ENCODE data around the gene BTBD18.
A peak's percentile ranks its signal among the peaks of the same experiment; 100 is the strongest.

BTBD18 gene

DNA sequence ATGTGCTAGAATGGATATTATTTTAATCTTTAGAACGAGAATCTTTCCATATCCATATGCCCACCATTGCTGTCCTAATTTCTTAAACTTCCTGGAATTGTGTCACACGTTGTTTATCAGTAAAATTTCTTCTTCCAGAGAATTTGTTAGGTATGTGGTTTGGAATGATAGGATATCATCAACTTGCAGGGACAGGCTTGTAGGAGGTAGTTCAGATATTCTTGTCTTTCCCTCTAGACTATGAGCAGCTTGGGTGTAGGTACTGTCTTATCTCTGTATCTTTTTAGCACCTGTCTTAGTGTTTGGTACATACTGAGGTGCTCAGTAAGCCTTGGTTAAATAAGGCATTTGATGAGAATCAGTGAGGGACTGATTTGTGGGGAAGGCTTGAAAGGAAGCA is 13.4 kb upstream of the BTBD18 start:
- Histone ChIP-seq H3K4me2 (ENCODE audit: low read length, poor library complexity, severe bottlenecking) (peak overlapping the region; percentile 54), H3K4me3 (ENCODE audit: insufficient read depth in 1 of 2, low read depth in 1 of 2, low read length in 2 of 2) (peak overlapping the region in 1 of 2 experiments; percentile 96), H3K27me3 (ENCODE audit: control insufficient read depth in 1 of 2, insufficient read depth in 1 of 2, low read length in 2 of 2) (no peaks in the 10 kb centered on the region), H4K8ac (ENCODE audit: low read length) (no peak overlapping the region), H3K79me1 (replicated peaks; ENCODE audit: low read length, poor library complexity, severe bottlenecking) (no peaks in the 10 kb centered on the region), H3K9me3 (ENCODE audit: control insufficient read depth, low read length) (no peaks in the 10 kb centered on the region), H3K14ac (ENCODE audit: low read length in 2 of 2) (no peak overlapping the region), H3K9ac (ENCODE audit: low read length) (peak overlapping the region; percentile 100), H3K18ac (ENCODE audit: low read depth in 1 of 2, low read length in 2 of 2) (no peak overlapping the region), H2AFZ (ENCODE audit: low read depth, low read length) (no peak overlapping the region), H3K27ac (ENCODE audit: low read length, poor library complexity, severe bottlenecking) (no peak overlapping the region), H2BK5ac (ENCODE audit: low read depth, low read length, poor library complexity, severe bottlenecking) (no peak overlapping the region), H3K23ac (ENCODE audit: low read length in 2 of 2) (no peak overlapping the region), H3K4ac (ENCODE audit: low read depth in 1 of 2, low read length in 2 of 2) (no peak overlapping the region), H4K91ac (ENCODE audit: low read length) (no peak overlapping the region), H2AK5ac (ENCODE audit: low read length, severe bottlenecking) (no peak overlapping the region), H2BK120ac (ENCODE audit: low read depth, low read length) (no peak overlapping the region), H3K4me1 (ENCODE audit: control insufficient read depth, insufficient read depth, low read depth, low read length) (peaks cover 6% of the 10 kb centered on the region), H3K36me3 (ENCODE audit: control insufficient read depth in 1 of 2, insufficient read depth in 2 of 2, low read depth in 1 of 2, low read length in 2 of 2) (no peaks in the 10 kb centered on the region), H2BK12ac (ENCODE audit: low read length in 2 of 2) (no peak overlapping the region), H2BK15ac (ENCODE audit: low read depth, poor library complexity, severe bottlenecking) (no peak overlapping the region)
- DNase-seq, result no peak
- 75% methylated on average over 1 of the region's 2 CpGs for WGBS

DNA sequence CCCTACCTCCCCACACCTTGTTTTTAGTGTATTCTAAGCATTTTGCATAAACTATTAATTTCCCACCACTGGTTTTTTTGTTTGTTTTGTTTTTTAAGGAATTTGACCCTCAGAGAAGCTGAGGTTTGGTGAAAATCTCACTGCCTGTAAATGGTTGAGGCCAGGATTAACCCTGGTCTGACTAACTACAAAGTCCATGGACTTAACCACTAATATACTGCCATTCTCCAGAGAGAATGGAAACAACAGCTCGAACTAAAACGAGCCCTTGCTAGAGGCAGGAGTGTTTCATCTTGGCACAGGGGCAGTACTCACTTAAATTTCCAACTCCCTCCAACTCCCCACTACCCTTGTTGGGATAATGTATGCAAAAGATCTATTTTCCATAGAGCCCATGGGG is 12.9 kb upstream of the BTBD18 start:
- Histone ChIP-seq H3K23ac (ENCODE audit: low read length in 2 of 2) (no peak overlapping the region), H2BK120ac (ENCODE audit: low read depth, low read length) (no peak overlapping the region), H3K18ac (ENCODE audit: low read depth in 1 of 2, low read length in 2 of 2) (no peak overlapping the region), H3K14ac (ENCODE audit: low read length in 2 of 2) (no peak overlapping the region), H3K4me1 (ENCODE audit: control insufficient read depth, insufficient read depth, low read depth, low read length) (peaks cover 6% of the 10 kb centered on the region), H3K27ac (ENCODE audit: low read length, poor library complexity, severe bottlenecking) (no peak overlapping the region), H4K8ac (ENCODE audit: low read length) (no peak overlapping the region), H2AK5ac (ENCODE audit: low read length, severe bottlenecking) (no peak overlapping the region), H3K9me3 (ENCODE audit: control insufficient read depth, low read length) (no peaks in the 10 kb centered on the region), H3K4me2 (ENCODE audit: low read length, poor library complexity, severe bottlenecking) (peak overlapping the region; percentile 54), H2BK5ac (ENCODE audit: low read depth, low read length, poor library complexity, severe bottlenecking) (no peak overlapping the region), H3K4ac (ENCODE audit: low read depth in 1 of 2, low read length in 2 of 2) (no peak overlapping the region), H2AFZ (ENCODE audit: low read depth, low read length) (no peak overlapping the region), H2BK15ac (ENCODE audit: low read depth, poor library complexity, severe bottlenecking) (no peak overlapping the region), H2BK12ac (ENCODE audit: low read length in 2 of 2) (no peak overlapping the region), H3K27me3 (ENCODE audit: control insufficient read depth in 1 of 2, insufficient read depth in 1 of 2, low read length in 2 of 2) (no peaks in the 10 kb centered on the region), H3K9ac (ENCODE audit: low read length) (peak overlapping the region; percentile 100), H3K4me3 (ENCODE audit: insufficient read depth in 1 of 2, low read depth in 1 of 2, low read length in 2 of 2) (peak overlapping the region in 1 of 2 experiments; percentile 96), H4K91ac (ENCODE audit: low read length) (no peak overlapping the region), H3K79me1 (replicated peaks; ENCODE audit: low read length, poor library complexity, severe bottlenecking) (no peaks in the 10 kb centered on the region), H3K36me3 (ENCODE audit: control insufficient read depth in 1 of 2, insufficient read depth in 2 of 2, low read depth in 1 of 2, low read length in 2 of 2) (no peaks in the 10 kb centered on the region)
- 40% methylated on average over 2 of the region's 2 CpGs for WGBS
- peak; percentile 31 for DNase-seq

DNA sequence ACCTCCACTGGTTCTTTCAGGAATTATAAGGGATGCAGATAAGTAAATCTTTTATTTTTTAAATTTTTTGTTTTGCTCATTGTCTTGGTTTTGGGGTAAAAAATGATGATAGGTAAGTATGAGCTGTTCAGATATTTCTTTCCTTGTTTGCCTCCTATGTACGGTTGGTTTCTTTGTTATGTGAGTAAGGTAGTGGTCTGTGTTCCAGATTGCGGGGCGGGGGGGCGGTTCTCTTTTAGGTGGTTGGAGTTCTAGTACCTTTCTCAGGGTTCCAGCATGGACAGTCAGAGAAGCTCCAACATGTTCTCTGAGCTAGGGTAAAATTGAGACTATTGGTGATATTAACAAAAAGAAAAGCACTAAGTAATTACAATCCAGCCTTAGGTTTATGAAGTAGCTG is 12.4 kb upstream of the BTBD18 start:
- no peak overlapping the region for H2BK120ac ChIP-seq (ENCODE audit: low read depth, low read length)
- H3K23ac ChIP-seq (ENCODE audit: low read length in 2 of 2), result no peak overlapping the region
- no peak overlapping the region for H2BK5ac ChIP-seq (ENCODE audit: low read depth, low read length, poor library complexity, severe bottlenecking)
- WGBS, result 72% methylated on average over 4 of the region's 4 CpGs
- H4K8ac ChIP-seq (ENCODE audit: low read length), result no peak overlapping the region
- no peak overlapping the region for H3K4ac ChIP-seq (ENCODE audit: low read depth in 1 of 2, low read length in 2 of 2)
- H3K9ac ChIP-seq (ENCODE audit: low read length), result peak overlapping the region; percentile 100
- no peak overlapping the region for H4K91ac ChIP-seq (ENCODE audit: low read length)
- H3K4me1 ChIP-seq (ENCODE audit: control insufficient read depth, insufficient read depth, low read depth, low read length), result peaks cover 6% of the 10 kb centered on the region
- no peaks in the 10 kb centered on the region for H3K27me3 ChIP-seq (ENCODE audit: control insufficient read depth in 1 of 2, insufficient read depth in 1 of 2, low read length in 2 of 2)
- no peak overlapping the region for H2BK12ac ChIP-seq (ENCODE audit: low read length in 2 of 2)
- peak overlapping the region in 1 of 2 experiments; percentile 96 for H3K4me3 ChIP-seq (ENCODE audit: insufficient read depth in 1 of 2, low read depth in 1 of 2, low read length in 2 of 2)
- H2BK15ac ChIP-seq (ENCODE audit: low read depth, poor library complexity, severe bottlenecking), result no peak overlapping the region
- H2AFZ ChIP-seq (ENCODE audit: low read depth, low read length), result no peak overlapping the region
- DNase-seq, result no peak
- H3K27ac ChIP-seq (ENCODE audit: low read length, poor library complexity, severe bottlenecking), result no peak overlapping the region
- no peaks in the 10 kb centered on the region for H3K36me3 ChIP-seq (ENCODE audit: control insufficient read depth in 1 of 2, insufficient read depth in 2 of 2, low read depth in 1 of 2, low read length in 2 of 2)
- no peak overlapping the region for H3K14ac ChIP-seq (ENCODE audit: low read length in 2 of 2)
- peak overlapping the region; percentile 54 for H3K4me2 ChIP-seq (ENCODE audit: low read length, poor library complexity, severe bottlenecking)
- H2AK5ac ChIP-seq (ENCODE audit: low read length, severe bottlenecking), result no peak overlapping the region
- H3K79me1 ChIP-seq (replicated peaks; ENCODE audit: low read length, poor library complexity, severe bottlenecking), result no peaks in the 10 kb centered on the region
- H3K9me3 ChIP-seq (ENCODE audit: control insufficient read depth, low read length), result no peaks in the 10 kb centered on the region
- no peak overlapping the region for H3K18ac ChIP-seq (ENCODE audit: low read depth in 1 of 2, low read length in 2 of 2)

DNA sequence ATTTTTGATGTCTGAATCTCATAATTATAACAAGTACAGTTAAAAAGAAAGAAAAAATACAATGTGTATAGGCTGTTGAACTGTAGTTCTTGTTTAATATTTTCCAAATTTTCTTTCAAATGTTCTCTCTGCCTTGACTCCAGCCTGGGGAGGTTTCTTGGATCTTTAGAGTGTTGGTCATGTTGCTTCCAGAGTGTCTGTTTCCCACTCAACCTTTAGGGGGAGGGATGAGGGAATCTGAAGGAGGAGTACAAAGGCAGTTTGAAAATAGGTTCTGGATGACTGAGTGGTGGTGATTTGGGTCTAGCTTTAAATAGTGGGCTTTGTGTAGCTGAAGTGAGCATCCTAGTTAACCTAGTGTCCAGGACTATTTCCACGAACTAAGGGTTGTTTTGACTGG is 11.9 kb upstream of the BTBD18 start:
- no peak overlapping the region for H3K4ac ChIP-seq (ENCODE audit: low read depth in 1 of 2, low read length in 2 of 2)
- DNase-seq, result peak; percentile 69
- H4K8ac ChIP-seq (ENCODE audit: low read length), result no peak overlapping the region
- H3K9me3 ChIP-seq (ENCODE audit: control insufficient read depth, low read length), result no peaks in the 10 kb centered on the region
- WGBS, result 33% methylated on average over 1 of the region's 1 CpG
- peak overlapping the region; percentile 100 for H3K9ac ChIP-seq (ENCODE audit: low read length)
- peak overlapping the region; percentile 38 for H3K27ac ChIP-seq (ENCODE audit: low read length, poor library complexity, severe bottlenecking)
- H3K79me1 ChIP-seq (replicated peaks; ENCODE audit: low read length, poor library complexity, severe bottlenecking), result peaks cover 2% of the 10 kb centered on the region
- H4K91ac ChIP-seq (ENCODE audit: low read length), result no peak overlapping the region
- no peak overlapping the region for H2AFZ ChIP-seq (ENCODE audit: low read depth, low read length)
- H3K36me3 ChIP-seq (ENCODE audit: control insufficient read depth in 1 of 2, insufficient read depth in 2 of 2, low read depth in 1 of 2, low read length in 2 of 2), result no peaks in the 10 kb centered on the region
- no peak overlapping the region for H2BK12ac ChIP-seq (ENCODE audit: low read length in 2 of 2)
- H3K14ac ChIP-seq (ENCODE audit: low read length in 2 of 2), result no peak overlapping the region
- H3K4me2 ChIP-seq (ENCODE audit: low read length, poor library complexity, severe bottlenecking), result peak overlapping the region; percentile 32
- no peaks in the 10 kb centered on the region for H3K27me3 ChIP-seq (ENCODE audit: control insufficient read depth in 1 of 2, insufficient read depth in 1 of 2, low read length in 2 of 2)
- no peak overlapping the region for H2BK5ac ChIP-seq (ENCODE audit: low read depth, low read length, poor library complexity, severe bottlenecking)
- H2AK5ac ChIP-seq (ENCODE audit: low read length, severe bottlenecking), result no peak overlapping the region
- H2BK15ac ChIP-seq (ENCODE audit: low read depth, poor library complexity, severe bottlenecking), result no peak overlapping the region
- H3K18ac ChIP-seq (ENCODE audit: low read depth in 1 of 2, low read length in 2 of 2), result no peak overlapping the region
- H3K4me3 ChIP-seq (ENCODE audit: insufficient read depth in 1 of 2, low read depth in 1 of 2, low read length in 2 of 2), result peak overlapping the region in 1 of 2 experiments; percentile 96
- H3K4me1 ChIP-seq (ENCODE audit: control insufficient read depth, insufficient read depth, low read depth, low read length), result peaks cover 6% of the 10 kb centered on the region
- H3K23ac ChIP-seq (ENCODE audit: low read length in 2 of 2), result no peak overlapping the region
- H2BK120ac ChIP-seq (ENCODE audit: low read depth, low read length), result no peak overlapping the region
